Uterus (tissue), 4 donors: ENCODE results near the gene OBSCN. TPM values are rescaled to one million over a fixed set of nuclear protein-coding genes. Genes with fewer than 3 reads are reported as not detected.

Experiments
- DNase-seq, 2 donors: peaks; one replicate each; pipeline ENCODE4 v3.0.0-alpha.2; 2019 to 2020
- H3K27ac ChIP-seq, 2 donors: fragments of 200-600 bp; sonication (generic); 1 replicate in 1 of 2; 2 replicates in 1 of 2; pipeline ENCODE4 v1.5.1; 2016 to 2018
- H3K27me3 ChIP-seq, 2 donors: fragments of 200-600 bp; sonication (generic); one replicate each; pipeline ENCODE4 v1.5.1; 2018 to 2019; ENCODE audit warnings: control low read depth in 1 of 2
- H3K36me3 ChIP-seq, 2 donors: fragments of 200-600 bp; sonication (generic); one replicate each; pipeline ENCODE4 v1.5.1; 2019; ENCODE audit warnings: control low read depth in 1 of 2
- H3K4me1 ChIP-seq, 2 donors: fragments of 200-600 bp; sonication (generic); one replicate each; pipeline ENCODE4 v1.5.1; 2018 to 2019; ENCODE audit warnings: control low read depth in 1 of 2
- H3K4me3 ChIP-seq, 2 donors: fragments of 200-600 bp; sonication (generic); 1 replicate in 1 of 2; 2 replicates in 1 of 2; pipeline ENCODE4 v1.5.1; 2018 to 2019; ENCODE audit warnings: mild to moderate bottlenecking in 1 of 2
- H3K9me3 ChIP-seq, 2 donors: fragments of 200-600 bp; sonication (generic); one replicate each; pipeline ENCODE4 v1.5.1; 2019; ENCODE audit warnings: control low read depth in 1 of 2
- POLR2A ChIP-seq, 2 donors: fragments of 450-650 bp; IDR thresholded peaks; one replicate each; pipeline ENCODE4 v1.6.1; 2016; ENCODE audit warnings: antibody characterized with exemption in 2 of 2, mild to moderate bottlenecking in 1 of 2, moderate library complexity in 1 of 2
- intact Hi-C: fragments of 100-400 bp; cut with DNase I; formaldehyde crosslinking; loops from one replicate; pipeline ENCODE4 v1.15.1; 2023; ENCODE audit warnings: low total_unique reads
- total RNA-seq, 4 donors: library from RNA; depleted of rRNA in 3 of 4; stranded (reverse); fragments of >200 nt in 3 of 4; gene quantifications; one replicate each; pipeline versions ENCODE4 v1.1.0 to v1.2.4, GENCODE V29; 2014 to 2023
- TF ChIP-seq, protein P1 (sequence below), 4 experiments: fragments of 200-600 bp in 2 of 4; fragments of 450-650 bp in 2 of 4; sonication (generic) in 2 of 4; IDR thresholded peaks; one replicate each; pipeline ENCODE4 v1.5.1; 2016 to 2019; ENCODE audit warnings: antibody characterized with exemption in 4 of 4, mild to moderate bottlenecking in 2 of 4, moderate library complexity in 1 of 4
- donor health status: DM: yes; HTN: yes; CAD: no.

The OBSCN gene
- total RNA-seq, 4 donors from 2014 or later, result 5.9 to 53.2 (median 22.4) TPM

DNA sequence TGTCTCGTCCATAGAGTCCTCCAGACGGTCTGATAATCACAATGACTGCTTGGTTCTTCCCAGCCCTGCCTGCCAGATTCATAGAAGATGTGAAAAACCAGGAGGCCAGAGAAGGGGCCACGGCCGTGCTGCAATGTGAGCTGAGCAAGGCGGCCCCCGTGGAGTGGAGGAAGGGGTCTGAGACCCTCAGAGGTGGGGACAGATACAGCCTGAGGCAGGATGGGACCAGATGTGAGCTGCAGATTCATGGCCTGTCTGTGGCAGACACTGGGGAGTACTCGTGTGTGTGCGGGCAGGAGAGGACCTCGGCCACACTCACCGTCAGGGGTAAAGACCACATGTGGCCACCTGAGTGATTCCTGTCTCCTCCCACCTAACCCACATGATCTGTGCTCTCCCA is 86.9 kb downstream of the OBSCN start:
- no peak overlapping the region for H3K27ac ChIP-seq
- intact Hi-C loops, result no loop called here
- DNase-seq, result no peak
- H3K4me1 ChIP-seq, result no peaks in the 10 kb centered on the region
- H3K4me3 ChIP-seq, result no peak overlapping the region
- H3K27me3 ChIP-seq, result no peaks in the 10 kb centered on the region
- no peak for TF ChIP-seq POLR2A (IDR thresholded peaks at IDR 0.05)
- TF ChIP-seq, protein P1, sequence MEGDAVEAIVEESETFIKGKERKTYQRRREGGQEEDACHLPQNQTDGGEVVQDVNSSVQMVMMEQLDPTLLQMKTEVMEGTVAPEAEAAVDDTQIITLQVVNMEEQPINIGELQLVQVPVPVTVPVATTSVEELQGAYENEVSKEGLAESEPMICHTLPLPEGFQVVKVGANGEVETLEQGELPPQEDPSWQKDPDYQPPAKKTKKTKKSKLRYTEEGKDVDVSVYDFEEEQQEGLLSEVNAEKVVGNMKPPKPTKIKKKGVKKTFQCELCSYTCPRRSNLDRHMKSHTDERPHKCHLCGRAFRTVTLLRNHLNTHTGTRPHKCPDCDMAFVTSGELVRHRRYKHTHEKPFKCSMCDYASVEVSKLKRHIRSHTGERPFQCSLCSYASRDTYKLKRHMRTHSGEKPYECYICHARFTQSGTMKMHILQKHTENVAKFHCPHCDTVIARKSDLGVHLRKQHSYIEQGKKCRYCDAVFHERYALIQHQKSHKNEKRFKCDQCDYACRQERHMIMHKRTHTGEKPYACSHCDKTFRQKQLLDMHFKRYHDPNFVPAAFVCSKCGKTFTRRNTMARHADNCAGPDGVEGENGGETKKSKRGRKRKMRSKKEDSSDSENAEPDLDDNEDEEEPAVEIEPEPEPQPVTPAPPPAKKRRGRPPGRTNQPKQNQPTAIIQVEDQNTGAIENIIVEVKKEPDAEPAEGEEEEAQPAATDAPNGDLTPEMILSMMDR (IDR thresholded peaks at IDR 0.05), result no peak
- H3K9me3 ChIP-seq, result no peaks in the 10 kb centered on the region
- H3K36me3 ChIP-seq, result no peaks in the 10 kb centered on the region

DNA sequence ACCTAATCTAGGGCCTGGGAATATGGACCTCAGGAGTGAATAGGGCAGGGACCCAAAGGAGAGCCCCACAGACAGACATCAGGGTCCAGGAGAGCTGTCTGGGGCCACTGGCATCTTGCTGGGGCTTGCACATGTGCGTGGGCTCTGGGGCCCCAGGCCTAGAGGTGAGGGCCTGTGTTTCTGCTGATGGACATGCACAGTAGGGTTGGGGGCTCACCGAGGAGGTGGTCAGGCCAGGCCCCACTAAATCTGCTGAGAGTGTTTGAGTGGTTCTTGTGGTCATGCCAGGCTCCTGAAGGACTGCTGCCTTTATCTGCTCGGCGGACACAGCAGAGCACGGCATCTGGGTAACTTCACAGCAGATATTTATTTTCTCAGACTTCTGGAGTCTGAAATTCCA is 87.4 kb downstream of the OBSCN start:
- no peaks in the 10 kb centered on the region for H3K27me3 ChIP-seq
- intact Hi-C loops, result no loop called here
- H3K27ac ChIP-seq, result no peak overlapping the region
- H3K36me3 ChIP-seq, result no peaks in the 10 kb centered on the region
- TF ChIP-seq POLR2A (IDR thresholded peaks at IDR 0.05), result no peak
- TF ChIP-seq, protein P1 (IDR thresholded peaks at IDR 0.05), result no peak
- H3K4me3 ChIP-seq, result no peak overlapping the region
- no peaks in the 10 kb centered on the region for H3K9me3 ChIP-seq
- no peaks in the 10 kb centered on the region for H3K4me1 ChIP-seq
- DNase-seq, result no peak

DNA sequence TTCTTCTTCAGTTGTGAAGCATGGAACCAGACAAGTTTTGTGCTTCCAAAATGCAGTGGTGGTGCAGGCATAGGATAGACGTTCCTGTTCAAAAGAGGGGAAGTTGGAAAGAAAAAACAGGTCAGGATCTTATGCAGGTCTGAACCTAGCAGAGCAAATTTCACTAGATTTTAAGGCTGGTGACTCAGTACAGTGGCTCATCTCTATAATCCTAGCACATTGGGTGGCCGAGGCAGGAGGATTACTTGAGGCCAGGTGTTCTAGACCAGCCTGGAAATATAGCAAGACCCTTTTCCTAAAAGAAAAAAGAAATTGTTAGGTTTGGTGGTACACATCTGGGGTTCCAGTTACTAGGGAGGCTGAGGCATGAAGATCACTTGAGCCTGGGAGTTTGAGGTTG is 88.1 kb downstream of the OBSCN start:
- Histone ChIP-seq H3K27me3 (no peaks in the 10 kb centered on the region), H3K9me3 (no peaks in the 10 kb centered on the region), H3K27ac (no peak overlapping the region), H3K36me3 (no peaks in the 10 kb centered on the region), H3K4me3 (no peak overlapping the region), H3K4me1 (no peaks in the 10 kb centered on the region)
- intact Hi-C loops, result no loop called here
- DNase-seq, result no peak
- TF ChIP-seq POLR2A (IDR thresholded peaks at IDR 0.05), result no peak
- TF ChIP-seq, protein P1 (IDR thresholded peaks at IDR 0.05), result no peak

DNA sequence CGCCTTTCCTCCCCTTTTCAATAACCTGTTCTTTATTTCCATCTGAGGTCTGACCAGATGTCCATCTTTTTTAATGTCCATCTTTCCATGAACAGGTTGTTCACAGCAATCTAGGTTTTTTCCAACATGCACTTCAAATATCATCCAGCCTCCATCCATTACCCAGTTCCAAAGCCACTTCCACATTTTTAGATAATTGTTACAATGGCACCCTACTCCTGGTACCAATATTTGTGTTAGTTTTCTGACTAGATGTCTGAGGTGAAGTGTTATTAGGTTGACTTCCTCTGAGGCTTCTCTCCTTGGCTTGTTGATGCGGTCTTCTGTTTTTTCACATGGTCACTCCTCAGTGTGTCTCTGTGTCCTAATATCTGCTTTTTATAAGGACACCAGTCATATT is 89.4 kb downstream of the OBSCN start:
- Histone ChIP-seq H3K27ac (no peak overlapping the region), H3K4me3 (no peak overlapping the region), H3K4me1 (no peaks in the 10 kb centered on the region), H3K9me3 (peaks cover 0 to 7% of the 10 kb centered on the region in 2 donors), H3K36me3 (no peaks in the 10 kb centered on the region), H3K27me3 (no peaks in the 10 kb centered on the region)
- intact Hi-C loops, result no loop called here
- TF ChIP-seq, protein P1 (IDR thresholded peaks at IDR 0.05), result no peak
- TF ChIP-seq POLR2A (IDR thresholded peaks at IDR 0.05), result no peak
- no peak for DNase-seq

DNA sequence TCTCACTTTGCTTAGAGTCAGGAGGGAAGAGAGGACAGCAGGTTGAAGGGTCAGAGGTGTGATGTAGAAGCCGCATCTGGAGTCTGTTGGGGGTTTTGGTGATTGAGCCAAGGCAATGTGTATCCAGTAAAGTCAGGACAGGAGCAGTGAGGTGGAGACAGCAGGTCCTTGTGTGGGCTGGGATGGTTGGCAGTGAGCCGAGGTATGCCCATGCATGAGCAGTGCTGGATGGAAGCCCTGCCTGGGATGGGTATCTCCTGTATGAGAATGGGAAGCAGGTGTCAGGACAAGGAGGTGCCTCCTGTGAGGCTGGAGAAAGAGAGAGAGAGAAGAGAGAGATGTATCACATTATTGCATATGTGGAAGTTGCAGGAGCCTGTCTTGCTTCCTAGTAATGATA is 90.0 kb downstream of the OBSCN start:
- Histone ChIP-seq H3K9me3 (peaks cover 0 to 11% of the 10 kb centered on the region in 2 donors), H3K4me1 (no peaks in the 10 kb centered on the region), H3K36me3 (no peaks in the 10 kb centered on the region), H3K27ac (no peak overlapping the region), H3K27me3 (no peaks in the 10 kb centered on the region), H3K4me3 (no peak overlapping the region)
- no peak for DNase-seq
- intact Hi-C loops, result no loop called here
- TF ChIP-seq POLR2A (IDR thresholded peaks at IDR 0.05), result no peak
- TF ChIP-seq, protein P1 (IDR thresholded peaks at IDR 0.05), result no peak
